ENCODE data around the gene HCFC1R1. TPM values are rescaled to one million over a fixed set of nuclear protein-coding genes. Genes with fewer than 3 reads are reported as not detected.
A peak's percentile ranks its signal among the peaks of the same experiment; 100 is the strongest.

HCFC1R1 gene
- total and polyA plus RNA-seq, 4 donors: 88.5 to 303 (median 199) TPM

GRCh38 chr16:3019594-3020246 is 4.0 kb downstream of the HCFC1R1 start:
- intact Hi-C loops (cut with DNase I): loop anchor here in 1 of 2 donors (2.0 kb wide), 1 partner anchor 263 kb away; the partner anchor contains the start of gene ZNF263
- WGBS, 2 donors: 33% methylated on average over 40 of the region's 40 CpGs
- no peaks in the 10 kb centered on the region for H3K9me3 ChIP-seq (ENCODE audit: control insufficient read depth, low read length)

GRCh38 chr16:3017794-3018506 is 5.8 kb downstream of the HCFC1R1 start, which contains the start of gene CLDN6:
Gene CLDN6 (minus strand): TSS chr16:3018183. CDS start chr16:3016021, 2,162 bp downstream.
- H3K4me3 ChIP-seq (ENCODE audit: low read length in 2 of 2): no peak within 1 kb of the TSS
- H3K9me3 ChIP-seq (ENCODE audit: control insufficient read depth, low read length): no peaks in the 10 kb centered on the region
- no peaks in the 10 kb centered on the region for H3K4me1 ChIP-seq (ENCODE audit: control insufficient read depth in 1 of 2, insufficient read depth in 2 of 2, low read length in 2 of 2)
- 9 to 11% methylated on average over 45 to 52 of the region's 52 CpGs for WGBS, 2 donors
- DNase-seq (no peak), ATAC-seq (ENCODE audit: low FRiP score) (no peak)
- no peak within 1 kb of the TSS for H3K27ac ChIP-seq (ENCODE audit: low read depth in 1 of 2, low read length in 2 of 2)
- intact Hi-C loops (cut with DNase I): no loop called here
- no peaks in the 10 kb centered on the region for H3K36me3 ChIP-seq (ENCODE audit: control insufficient read depth in 1 of 2, insufficient read depth in 2 of 2, low read length in 1 of 2)
- peaks cover 0 to 2% of the 10 kb centered on the region in 2 donors for H3K27me3 ChIP-seq (ENCODE audit: control insufficient read depth in 1 of 2, insufficient read depth in 2 of 2, low read length in 1 of 2)

More at GRCh38 chr16:3019594-3020246, 4.0 kb downstream of the HCFC1R1 start:
- Histone ChIP-seq H3K27me3 (ENCODE audit: control insufficient read depth in 1 of 2, insufficient read depth in 2 of 2, low read length in 1 of 2) (peaks cover 0 to 2% of the 10 kb centered on the region in 2 donors), H3K27ac (ENCODE audit: low read depth in 1 of 2, low read length in 2 of 2) (peak overlapping the region in 1 of 2 donors; percentile 20), H3K4me3 (ENCODE audit: low read length in 2 of 2) (no peak overlapping the region), H3K36me3 (ENCODE audit: control insufficient read depth in 1 of 2, insufficient read depth in 2 of 2, low read length in 1 of 2) (no peaks in the 10 kb centered on the region), H3K4me1 (ENCODE audit: control insufficient read depth in 1 of 2, insufficient read depth in 2 of 2, low read length in 2 of 2) (no peaks in the 10 kb centered on the region)
- ATAC-seq (ENCODE audit: low FRiP score): no peak
- DNase-seq: no peak

DNA sequence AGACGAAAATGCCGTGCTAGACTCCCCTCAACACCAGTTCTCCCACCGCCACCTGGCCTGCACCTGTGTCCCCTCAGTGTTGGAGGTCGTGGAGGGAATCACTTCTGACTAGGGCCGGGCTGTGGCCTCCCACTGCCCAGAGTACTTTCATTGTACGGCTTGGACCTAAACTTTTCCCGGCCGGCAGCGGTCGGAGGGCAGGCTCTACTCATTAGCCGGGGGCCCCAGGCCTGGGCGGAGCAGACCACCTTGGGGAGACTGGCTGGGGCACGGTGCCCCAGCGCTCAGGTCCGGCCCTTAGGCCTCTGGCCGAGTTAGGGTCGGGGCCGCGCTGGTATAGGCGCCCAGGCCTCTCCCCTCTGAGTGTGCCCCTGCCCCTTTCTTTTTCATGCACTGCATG is 6.4 kb downstream of the HCFC1R1 start:
- DNase-seq: no peak
- peaks cover 0 to 2% of the 10 kb centered on the region in 2 donors for H3K27me3 ChIP-seq (ENCODE audit: control insufficient read depth in 1 of 2, insufficient read depth in 2 of 2, low read length in 1 of 2)
- H3K27ac ChIP-seq (ENCODE audit: low read depth in 1 of 2, low read length in 2 of 2): no peak overlapping the region
- no peaks in the 10 kb centered on the region for H3K36me3 ChIP-seq (ENCODE audit: control insufficient read depth in 1 of 2, insufficient read depth in 2 of 2, low read length in 1 of 2)
- no peak for ATAC-seq (ENCODE audit: low FRiP score)
- intact Hi-C loops (cut with DNase I): no loop called here
- no peaks in the 10 kb centered on the region for H3K9me3 ChIP-seq (ENCODE audit: control insufficient read depth, low read length)
- WGBS, 2 donors: 78% methylated on average over 20 of the region's 20 CpGs
- no peak overlapping the region for H3K4me3 ChIP-seq (ENCODE audit: low read length in 2 of 2)
- H3K4me1 ChIP-seq (ENCODE audit: control insufficient read depth in 1 of 2, insufficient read depth in 2 of 2, low read length in 2 of 2): no peaks in the 10 kb centered on the region

DNA sequence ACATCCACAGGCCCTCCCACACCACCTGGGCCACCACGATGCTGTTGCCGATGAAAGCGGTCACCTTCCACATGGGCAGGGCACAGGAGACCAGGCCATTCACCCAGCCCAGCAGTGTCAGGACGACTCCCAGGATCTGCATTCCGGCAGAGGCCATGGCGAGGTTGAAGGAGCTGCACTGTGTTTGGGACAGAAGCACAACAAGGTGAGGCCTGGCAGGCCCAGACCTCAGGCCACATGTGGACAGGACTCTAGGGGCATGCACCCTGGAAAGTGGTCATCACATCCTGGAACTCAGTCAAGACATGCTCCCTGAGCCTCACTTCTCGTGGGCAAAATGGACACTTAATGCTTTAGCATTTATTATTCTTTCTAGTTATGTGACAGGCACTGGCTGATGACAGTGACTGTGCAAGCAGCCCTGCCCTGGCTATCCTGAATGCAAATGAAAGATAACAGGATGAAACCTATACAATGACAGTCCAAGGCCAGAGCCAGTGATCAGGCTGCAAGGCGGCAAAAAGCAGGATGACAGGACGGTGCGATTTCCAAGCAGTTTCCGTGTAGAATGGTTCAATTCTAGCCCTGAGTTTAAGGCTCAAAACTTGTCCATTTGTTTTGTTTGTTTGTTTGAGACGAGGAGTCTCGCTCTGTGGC is 7.7 kb downstream of the HCFC1R1 start:
- Histone ChIP-seq H3K4me1 (ENCODE audit: control insufficient read depth in 1 of 2, insufficient read depth in 2 of 2, low read length in 2 of 2) (no peaks in the 10 kb centered on the region), H3K9me3 (ENCODE audit: control insufficient read depth, low read length) (no peaks in the 10 kb centered on the region), H3K4me3 (ENCODE audit: low read length in 2 of 2) (no peak overlapping the region), H3K36me3 (ENCODE audit: control insufficient read depth in 1 of 2, insufficient read depth in 2 of 2, low read length in 1 of 2) (no peaks in the 10 kb centered on the region), H3K27me3 (ENCODE audit: control insufficient read depth in 1 of 2, insufficient read depth in 2 of 2, low read length in 1 of 2) (peaks cover 0 to 2% of the 10 kb centered on the region in 2 donors), H3K27ac (ENCODE audit: low read depth in 1 of 2, low read length in 2 of 2) (no peak overlapping the region)
- DNase-seq: no peak
- intact Hi-C loops (cut with DNase I): no loop called here
- WGBS, 2 donors: 86 to 90% methylated on average over 13 of the region's 13 CpGs
- ATAC-seq (ENCODE audit: low FRiP score): no peak

- Histone ChIP-seq H3K27ac (ENCODE audit: low read depth in 1 of 2, low read length in 2 of 2) (no peak overlapping the region), H3K4me3 (ENCODE audit: low read length in 2 of 2) (no peak overlapping the region), H3K9me3 (ENCODE audit: control insufficient read depth, low read length) (no peaks in the 10 kb centered on the region), H3K4me1 (ENCODE audit: control insufficient read depth in 1 of 2, insufficient read depth in 2 of 2, low read length in 2 of 2) (no peaks in the 10 kb centered on the region), H3K27me3 (ENCODE audit: control insufficient read depth in 1 of 2, insufficient read depth in 2 of 2, low read length in 1 of 2) (no peaks in the 10 kb centered on the region), H3K36me3 (ENCODE audit: control insufficient read depth in 1 of 2, insufficient read depth in 2 of 2, low read length in 1 of 2) (no peaks in the 10 kb centered on the region)
- 85 to 90% methylated on average over 6 of the region's 6 CpGs for WGBS, 2 donors
- ATAC-seq (ENCODE audit: low FRiP score) (no peak), DNase-seq (no peak)
- intact Hi-C loops (cut with DNase I): no loop called here
Measured at GRCh38 chr16:3014971-3015370, 8.8 kb downstream of the HCFC1R1 start.

GRCh38 chr16:3013998-3014690 is 9.6 kb downstream of the HCFC1R1 start:
- ATAC-seq (ENCODE audit: low FRiP score) (no peak), DNase-seq (no peak)
- WGBS, 2 donors: 61 to 68% methylated on average over 12 of the region's 12 CpGs
- H3K9me3 ChIP-seq (ENCODE audit: control insufficient read depth, low read length): no peaks in the 10 kb centered on the region
- intact Hi-C loops (cut with DNase I): no loop called here
- H3K4me1 ChIP-seq (ENCODE audit: control insufficient read depth in 1 of 2, insufficient read depth in 2 of 2, low read length in 2 of 2): no peaks in the 10 kb centered on the region
- H3K27ac ChIP-seq (ENCODE audit: low read depth in 1 of 2, low read length in 2 of 2): no peak overlapping the region
- H3K27me3 ChIP-seq (ENCODE audit: control insufficient read depth in 1 of 2, insufficient read depth in 2 of 2, low read length in 1 of 2): no peaks in the 10 kb centered on the region
- H3K4me3 ChIP-seq (ENCODE audit: low read length in 2 of 2): no peak overlapping the region
- H3K36me3 ChIP-seq (ENCODE audit: control insufficient read depth in 1 of 2, insufficient read depth in 2 of 2, low read length in 1 of 2): no peaks in the 10 kb centered on the region

GRCh38 chr16:3013491-3013951 is 10.2 kb downstream of the HCFC1R1 start:
- Histone ChIP-seq H3K4me1 (ENCODE audit: control insufficient read depth in 1 of 2, insufficient read depth in 2 of 2, low read length in 2 of 2) (no peaks in the 10 kb centered on the region), H3K36me3 (ENCODE audit: control insufficient read depth in 1 of 2, insufficient read depth in 2 of 2, low read length in 1 of 2) (no peaks in the 10 kb centered on the region), H3K4me3 (ENCODE audit: low read length in 2 of 2) (no peak overlapping the region), H3K27ac (ENCODE audit: low read depth in 1 of 2, low read length in 2 of 2) (no peak overlapping the region), H3K9me3 (ENCODE audit: control insufficient read depth, low read length) (no peaks in the 10 kb centered on the region), H3K27me3 (ENCODE audit: control insufficient read depth in 1 of 2, insufficient read depth in 2 of 2, low read length in 1 of 2) (no peaks in the 10 kb centered on the region)
- intact Hi-C loops (cut with DNase I): no loop called here
- DNase-seq (no peak), ATAC-seq (ENCODE audit: low FRiP score) (no peak)
- 51 to 61% methylated on average over 27 of the region's 27 CpGs for WGBS, 2 donors

- H3K9me3 ChIP-seq (ENCODE audit: control insufficient read depth, low read length): no peaks in the 10 kb centered on the region
- H3K4me3 ChIP-seq (ENCODE audit: low read length in 2 of 2): no peak within 1 kb of the TSS
- ATAC-seq (ENCODE audit: low FRiP score) (no peak), DNase-seq (no peak)
- H3K27me3 ChIP-seq (ENCODE audit: control insufficient read depth in 1 of 2, insufficient read depth in 2 of 2, low read length in 1 of 2): no peaks in the 10 kb centered on the region
- 47 to 54% methylated on average over 27 of the region's 27 CpGs for WGBS, 2 donors
- H3K4me1 ChIP-seq (ENCODE audit: control insufficient read depth in 1 of 2, insufficient read depth in 2 of 2, low read length in 2 of 2): no peaks in the 10 kb centered on the region
- intact Hi-C loops (cut with DNase I): no loop called here
- H3K36me3 ChIP-seq (ENCODE audit: control insufficient read depth in 1 of 2, insufficient read depth in 2 of 2, low read length in 1 of 2): no peaks in the 10 kb centered on the region
- H3K27ac ChIP-seq (ENCODE audit: low read depth in 1 of 2, low read length in 2 of 2): no peak within 1 kb of the TSS
Measured at GRCh38 chr16:3012828-3013420, 10.8 kb downstream of the HCFC1R1 start, which contains the start of gene CLDN9. Gene CLDN9 (plus strand): TSS chr16:3012923. CDS start chr16:3013363, 440 bp downstream.

All from aorta (tissue), 5 donors.